ENCODE results near the gene DOK6. TPM values are rescaled to one million over a fixed set of nuclear protein-coding genes. Genes with fewer than 3 reads are reported as not detected.

DOK6 gene
- polyA plus RNA-seq, 12 donors = 2.7 to 5.2 (median 3.7) TPM; not detected in 1

DNA sequence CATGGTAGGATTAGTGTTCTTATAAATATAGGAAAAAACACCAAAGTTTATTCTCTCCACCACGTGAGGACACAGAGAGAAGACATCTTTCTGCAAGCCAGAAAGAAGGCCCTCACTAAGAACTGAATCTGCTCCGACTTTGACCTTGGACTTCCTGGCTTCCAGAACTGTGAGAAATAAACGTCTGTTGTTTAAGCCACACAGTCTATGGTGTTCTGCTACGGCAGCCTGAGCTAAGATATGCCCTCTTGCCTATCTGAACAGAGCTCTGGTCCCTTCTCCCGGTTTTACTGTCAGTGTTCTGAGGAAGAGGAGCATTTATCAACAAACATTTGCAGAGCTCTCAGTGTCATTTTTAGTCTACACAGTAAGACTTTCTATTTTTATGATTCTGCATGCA is 131.3 kb downstream of the DOK6 start:
- no peak for DNase-seq

DNA sequence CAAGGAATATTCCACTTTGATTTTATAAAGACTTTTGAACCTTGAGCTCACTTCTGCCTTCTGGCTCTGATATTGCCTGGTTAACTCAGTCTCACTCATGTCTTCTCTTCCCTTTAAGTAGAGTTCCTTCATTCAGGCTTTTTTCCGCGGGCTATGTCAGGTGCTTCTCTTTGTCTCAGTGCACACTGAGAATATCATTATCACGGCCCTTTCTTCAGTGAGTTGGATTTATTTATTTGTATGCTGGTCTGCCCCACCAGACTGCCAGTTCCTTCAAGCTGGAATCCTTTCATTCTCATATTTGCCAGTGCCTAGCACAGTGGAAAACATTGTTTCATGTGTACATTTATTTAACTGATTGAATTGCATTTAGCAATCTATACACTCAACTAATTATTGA is 136.5 kb downstream of the DOK6 start:
- DNase-seq = no peak

GRCh38 chr18:69538849-69539248 is 138.2 kb downstream of the DOK6 start:
- no peak for DNase-seq

DNA sequence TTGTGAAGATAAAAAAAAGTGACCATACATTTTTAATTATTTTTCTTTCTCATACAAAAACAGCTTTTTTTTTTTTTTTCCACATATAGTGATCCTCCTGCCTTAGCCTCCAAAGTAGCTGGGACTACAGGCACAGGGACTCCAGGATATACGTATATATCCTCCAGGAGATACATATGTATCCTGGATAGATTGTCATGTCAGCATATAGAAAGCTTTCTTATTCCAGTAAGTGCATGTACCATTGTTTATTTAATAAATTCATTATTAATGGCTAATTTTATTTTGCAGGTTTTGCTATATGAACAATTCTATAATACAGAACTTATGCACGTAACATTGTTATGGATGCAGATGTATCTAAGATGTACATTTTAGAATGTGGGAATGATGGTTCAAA is 138.7 kb downstream of the DOK6 start:
- no peak for DNase-seq

- DNase-seq = no peak
Observed at GRCh38 chr18:69556228-69556627, 155.5 kb downstream of the DOK6 start.

GRCh38 chr18:69557282-69557681 is 156.6 kb downstream of the DOK6 start:
- DNase-seq = no peak

DNA sequence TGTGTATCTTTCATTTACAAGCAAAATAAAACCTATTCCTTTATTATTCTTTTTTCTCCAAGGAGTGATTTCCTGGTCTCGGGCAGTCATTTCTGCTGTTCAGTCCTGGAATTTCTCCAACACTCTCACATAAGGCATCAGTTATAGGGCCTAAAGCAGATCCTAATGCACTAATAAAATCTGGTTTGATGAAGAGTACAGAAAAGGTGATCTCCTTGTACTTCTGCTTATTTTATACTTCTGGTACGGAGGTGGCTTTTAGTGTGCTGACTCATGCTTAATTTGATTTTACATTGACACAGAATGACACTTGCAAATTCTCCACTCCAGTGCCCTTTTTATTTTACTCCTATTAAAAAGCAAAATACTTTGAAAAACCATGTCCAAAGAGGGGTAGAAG is 157.4 kb downstream of the DOK6 start:
- DNase-seq = no peak

- DNase-seq = no peak
Observed at GRCh38 chr18:69559604-69560003, 158.9 kb downstream of the DOK6 start.

- DNase-seq = no peak
Observed at GRCh38 chr18:69564602-69565001, 163.9 kb downstream of the DOK6 start.

- no peak for DNase-seq
Observed at GRCh38 chr18:69567813-69568488, 167.3 kb downstream of the DOK6 start.

GRCh38 chr18:69569133-69569532 is 168.4 kb downstream of the DOK6 start:
- DNase-seq = no peak

DNA sequence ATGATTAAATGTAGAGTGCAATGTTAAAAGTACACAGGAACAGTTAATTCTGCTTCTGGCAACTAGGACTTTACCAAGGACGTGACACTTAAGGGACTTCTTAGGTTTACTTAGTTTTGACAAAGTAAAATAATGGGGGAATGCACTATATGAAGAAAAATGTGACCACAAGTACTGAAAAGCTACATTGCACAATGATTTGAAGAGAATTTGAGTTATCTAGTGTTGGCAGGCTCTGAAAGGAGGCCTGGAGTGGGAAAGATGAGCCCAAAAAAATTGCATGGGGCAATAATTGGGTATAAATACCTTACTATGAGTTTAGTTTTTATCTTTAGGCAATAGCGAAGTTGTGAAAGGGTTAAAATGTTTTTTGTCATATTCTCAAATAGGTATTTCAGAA is 173.7 kb downstream of the DOK6 start:
- no peak for DNase-seq

DNA sequence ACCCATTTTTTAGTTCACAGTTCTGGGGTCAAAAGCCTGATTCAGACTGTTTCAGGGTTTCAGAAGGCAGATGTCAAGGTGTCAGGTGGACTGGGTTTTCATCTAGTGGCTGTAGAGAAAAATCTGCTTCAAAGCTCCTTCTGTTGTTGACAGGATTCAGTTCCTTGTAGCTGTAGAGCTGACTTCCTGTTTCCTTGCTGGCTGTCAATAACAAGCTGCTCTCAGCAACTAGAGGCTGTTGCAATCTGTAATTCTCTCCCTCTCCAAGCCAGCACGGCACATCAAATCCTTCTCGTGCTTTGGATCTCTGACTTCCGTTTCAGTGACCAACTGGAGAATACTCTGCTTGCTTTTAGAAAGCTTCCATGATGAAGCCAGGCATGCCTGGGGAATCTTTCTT is 179.4 kb downstream of the DOK6 start:
- DNase-seq = no peak

- no peak for DNase-seq
Observed at GRCh38 chr18:69584429-69584828, 183.7 kb downstream of the DOK6 start.

DNA sequence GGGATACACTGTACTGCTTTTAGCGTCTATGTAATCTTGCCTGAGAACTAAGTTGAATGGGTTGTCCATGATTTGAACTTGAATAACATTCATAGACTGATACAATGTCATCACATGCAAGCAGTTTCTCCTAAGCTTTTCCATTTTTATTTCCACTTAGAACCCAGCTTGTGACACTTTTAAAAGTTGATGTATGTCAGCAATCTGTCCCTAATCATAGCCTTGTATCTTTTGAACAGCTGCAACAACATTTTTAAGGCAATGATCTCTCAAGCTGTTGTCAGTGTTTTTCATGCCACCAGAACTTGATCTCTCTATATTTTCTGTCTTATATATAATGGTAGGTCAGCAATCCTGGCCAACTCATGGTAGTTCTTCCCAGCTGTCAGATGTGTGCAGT is 185.0 kb downstream of the DOK6 start:
- no peak for DNase-seq

GRCh38 chr18:69586537-69586936 is 185.8 kb downstream of the DOK6 start:
- no peak for DNase-seq

GRCh38 chr18:69588301-69588700 is 187.6 kb downstream of the DOK6 start:
- no peak for DNase-seq

- no peak for DNase-seq
Observed at GRCh38 chr18:69590150-69590549, 189.5 kb downstream of the DOK6 start.

GRCh38 chr18:69596345-69596744 is 195.7 kb downstream of the DOK6 start:
- no peak for DNase-seq

GRCh38 chr18:69597561-69597960 is 196.9 kb downstream of the DOK6 start:
- DNase-seq = no peak

GRCh38 chr18:69599377-69599776 is 198.7 kb downstream of the DOK6 start:
- DNase-seq = no peak

GRCh38 chr18:69612242-69612641 is 211.6 kb downstream of the DOK6 start:
- no peak for DNase-seq

GRCh38 chr18:69616114-69616513 is 215.4 kb downstream of the DOK6 start:
- DNase-seq = no peak

- no peak for DNase-seq
Observed at GRCh38 chr18:69617408-69617807, 216.7 kb downstream of the DOK6 start.

GRCh38 chr18:69617888-69618287 is 217.2 kb downstream of the DOK6 start:
- DNase-seq = no peak
